Astrocyte (in vitro differentiated cells and primary cell): ENCODE data around the gene SLC25A53. TPM values are rescaled to one million over a fixed set of nuclear protein-coding genes. Genes with fewer than 3 reads are reported as not detected.
"Not testable (repeated sequence)": the region's sequence is repeated elsewhere in the genome, so short reads cannot be mapped to it uniquely, and the experiment has no call there.

Source experiments
- DNase-seq: peaks from one replicate; pipeline ENCODE4 v3.0.0-alpha.2; 2010; ENCODE audit warnings: low read depth
- FAIRE-seq: peaks from 2 replicates; lab custom pipeline; 2011; peaks lifted over from hg19 to GRCh38; lab: Jason Lieb, UNC
- H2AFZ ChIP-seq: 2 replicates; pipeline ENCODE4 v1.6.0; 2012; ENCODE audit warnings: low read depth, low read length, inconsistent platforms
- H3K27ac ChIP-seq: 2 replicates; pipeline ENCODE4 v1.5.1; 2011; ENCODE audit warnings: low read depth, low read length, inconsistent platforms
- H3K27me3 ChIP-seq: 2 replicates; pipeline ENCODE4 v1.6.0; 2011; ENCODE audit warnings: low read length, inconsistent platforms; ENCODE audit not compliant: insufficient read depth
- H3K36me3 ChIP-seq: 2 replicates; pipeline ENCODE4 v1.5.1; 2011; ENCODE audit warnings: low read length, inconsistent platforms; ENCODE audit not compliant: insufficient read depth
- H3K4me1 ChIP-seq: 2 replicates; pipeline ENCODE4 v1.5.1; 2011; ENCODE audit warnings: low read length, inconsistent platforms; ENCODE audit not compliant: insufficient read depth
- H3K4me2 ChIP-seq: 2 replicates; pipeline ENCODE4 v1.6.0; 2012; ENCODE audit warnings: low read length, inconsistent platforms
- H3K4me3 ChIP-seq: 2 replicates; pipeline ENCODE4 v1.5.1; 2011; ENCODE audit warnings: low read depth, mild to moderate bottlenecking, low read length, inconsistent platforms; ENCODE audit not compliant: insufficient read depth
- H3K79me2 ChIP-seq: 2 replicates; pipeline ENCODE4 v1.6.0; 2012; ENCODE audit warnings: mild to moderate bottlenecking, low read length, inconsistent platforms; ENCODE audit not compliant: insufficient read depth
- H3K9ac ChIP-seq: 2 replicates; pipeline ENCODE4 v1.6.0; 2012; ENCODE audit warnings: mild to moderate bottlenecking, low read length, inconsistent platforms
- H3K9me3 ChIP-seq: 2 replicates; pipeline ENCODE4 v1.5.1; 2012; ENCODE audit warnings: low read depth, mild to moderate bottlenecking, low read length, inconsistent platforms; ENCODE audit not compliant: insufficient read depth
- H4K20me1 ChIP-seq: 2 replicates; pipeline ENCODE4 v1.6.0; 2012; ENCODE audit warnings: low read length, inconsistent platforms; ENCODE audit not compliant: insufficient read depth
- H3K27ac Mint-ChIP-seq: one replicate; pipeline ENCODE4 v1.8.0; 2021; ENCODE audit warnings: mild to moderate bottlenecking, mixed read lengths; ENCODE audit not compliant: unreplicated experiment
- H3K27me3 Mint-ChIP-seq: one replicate; pipeline ENCODE4 v1.8.0; 2021; ENCODE audit warnings: low read depth, mixed read lengths; ENCODE audit not compliant: unreplicated experiment
- H3K36me3 Mint-ChIP-seq: one replicate; pipeline ENCODE4 v1.8.0; 2021; ENCODE audit warnings: low read depth, mixed read lengths; ENCODE audit not compliant: unreplicated experiment
- H3K4me1 Mint-ChIP-seq: one replicate; pipeline ENCODE4 v1.8.0; 2021; ENCODE audit warnings: low read depth, mixed read lengths; ENCODE audit not compliant: unreplicated experiment
- H3K4me3 Mint-ChIP-seq: one replicate; pipeline ENCODE4 v1.8.0; 2021; ENCODE audit warnings: mild to moderate bottlenecking, moderate library complexity, mixed read lengths; ENCODE audit not compliant: unreplicated experiment
- H3K9me3 Mint-ChIP-seq: one replicate; pipeline ENCODE4 v1.8.0; 2021; ENCODE audit warnings: mild to moderate bottlenecking, mixed read lengths; ENCODE audit not compliant: unreplicated experiment
- total RNA-seq: library from RNA; stranded (reverse); gene quantifications from 2 replicates; pipeline ENCODE4 v1.2.1, GENCODE V29; 2021

The SLC25A53 gene
- total RNA-seq, 1 donor from 2014 or later, result 5.3 TPM

GRCh38 chrX:104062636-104063035 is 94.2 kb downstream of the SLC25A53 start:
- not testable (repeated sequence) for H3K36me3 ChIP-seq, H3K4me1 ChIP-seq, FAIRE-seq, H3K9me3 Mint-ChIP-seq, H2AFZ ChIP-seq, H3K27me3 Mint-ChIP-seq, H3K27ac ChIP-seq, DNase-seq, H3K4me3 Mint-ChIP-seq, H4K20me1 ChIP-seq, H3K27me3 ChIP-seq, H3K79me2 ChIP-seq, H3K9ac ChIP-seq, H3K9me3 ChIP-seq, H3K4me2 ChIP-seq, H3K4me3 ChIP-seq, H3K27ac Mint-ChIP-seq, H3K36me3 Mint-ChIP-seq, H3K4me1 Mint-ChIP-seq

- H3K9ac ChIP-seq, H3K4me1 Mint-ChIP-seq, H3K27me3 Mint-ChIP-seq, H3K9me3 Mint-ChIP-seq, FAIRE-seq, H3K4me1 ChIP-seq, H3K36me3 Mint-ChIP-seq, H3K79me2 ChIP-seq, H3K4me3 Mint-ChIP-seq, H3K9me3 ChIP-seq, H3K27ac Mint-ChIP-seq, H3K27me3 ChIP-seq, H2AFZ ChIP-seq, H3K4me3 ChIP-seq, H3K4me2 ChIP-seq, H4K20me1 ChIP-seq, H3K27ac ChIP-seq, H3K36me3 ChIP-seq, DNase-seq: not testable (repeated sequence)
Measured at GRCh38 chrX:104054956-104055355, 101.9 kb downstream of the SLC25A53 start.

Other genes starting within 250 kb of the SLC25A53 start
- gene TMSB15B, start 194.4 kb downstream of the SLC25A53 start, total RNA-seq, result 6.3 and 8.0 TPM in 2 replicates
- gene H2BW1, start 143.3 kb downstream of the SLC25A53 start, total RNA-seq, result not detected in 2 replicates
- not detected in 2 replicates for gene H2BW2, start 117.1 kb downstream of the SLC25A53 start, total RNA-seq
- gene TMSB15C, start 80.8 kb downstream of the SLC25A53 start, total RNA-seq, result 2.3 and 2.7 TPM in 2 replicates
- gene ZCCHC18, start 44.5 kb downstream of the SLC25A53 start, total RNA-seq, result 0.98 and 2.1 TPM in 2 replicates
- 27.5 and 28.8 TPM in 2 replicates for gene FAM199X, start 9.4 kb upstream of the SLC25A53 start, total RNA-seq
- 0.48 and 0.84 TPM in 2 replicates for gene ESX1, start 97.9 kb upstream of the SLC25A53 start, total RNA-seq